ENCODE results near the gene ADCY5.

ADCY5 gene

DNA sequence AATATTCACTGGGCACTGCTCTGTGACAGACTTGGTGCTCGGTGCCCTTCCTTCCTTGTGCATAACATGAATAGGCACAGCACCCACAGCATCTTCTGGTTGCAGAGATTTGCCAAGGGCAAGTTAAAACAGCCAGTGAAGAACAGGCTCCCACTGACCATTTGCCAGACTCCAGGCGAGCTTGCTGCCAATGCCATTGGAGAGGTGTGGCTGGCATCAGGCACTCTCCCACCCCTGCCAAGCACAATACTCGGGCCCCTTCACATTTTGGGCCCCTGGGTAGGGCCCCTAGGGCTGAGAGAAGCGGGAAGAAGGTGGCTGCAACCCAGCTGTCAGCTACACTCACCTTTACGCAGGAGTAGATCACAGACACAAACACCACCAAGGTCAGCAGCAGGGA lies 135.0 kb downstream of the ADCY5 start:
- H3K4me1 ChIP-seq (ENCODE audit: control insufficient read depth, insufficient read depth, low read length, unreplicated experiment) = no peaks in the 10 kb centered on the region
- no peak overlapping the region for H3K27ac ChIP-seq (ENCODE audit: low read depth, low read length)
- peaks cover 75% of the 10 kb centered on the region for H3K27me3 ChIP-seq (ENCODE audit: insufficient read depth, low read length)

DNA sequence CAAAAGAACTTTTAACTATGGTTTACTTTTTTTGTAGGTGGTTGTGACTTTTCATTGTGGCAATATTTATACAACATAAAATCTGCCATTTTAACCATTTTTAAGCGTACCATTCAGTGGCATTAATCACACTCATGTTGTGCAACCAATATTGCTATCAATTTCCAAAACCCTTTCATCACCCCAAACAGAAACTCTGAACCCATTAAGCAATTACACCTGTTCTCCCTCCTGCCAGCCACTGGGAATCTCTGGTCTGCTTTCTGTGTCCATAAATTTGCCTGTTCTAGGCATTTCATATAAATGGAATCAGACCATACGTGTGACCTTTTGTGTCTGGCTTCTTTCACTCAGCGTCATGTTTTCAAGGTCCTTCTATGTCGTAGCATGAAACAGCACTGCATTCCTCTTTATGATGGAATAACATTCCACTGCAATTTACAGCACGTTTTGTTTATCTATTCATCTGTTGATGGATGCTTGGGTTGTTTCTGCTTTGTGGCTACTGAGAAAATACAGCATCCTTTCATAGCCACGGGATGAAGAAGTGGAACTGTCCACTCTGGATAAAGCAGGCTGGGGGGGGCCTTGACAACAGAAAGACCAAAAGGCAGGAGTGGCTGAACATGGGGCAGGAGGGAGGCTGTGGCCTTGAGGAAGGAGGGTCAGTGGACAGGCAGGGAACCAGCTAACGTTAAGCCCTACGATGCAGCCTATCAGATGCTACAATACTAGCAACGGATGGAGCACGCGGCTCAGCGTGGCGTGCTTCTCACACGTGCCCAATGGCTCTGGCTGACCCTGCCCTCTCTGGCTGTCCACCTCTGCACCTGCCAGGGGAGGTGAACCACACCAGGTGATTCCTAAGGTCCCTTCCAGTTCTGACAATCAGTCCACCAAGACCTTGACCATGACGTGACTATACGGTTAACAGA lies 136.3 kb downstream of the ADCY5 start:
- H3K27me3 ChIP-seq (ENCODE audit: insufficient read depth, low read length) = peaks cover 65% of the 10 kb centered on the region
- no peaks in the 10 kb centered on the region for H3K79me2 ChIP-seq (ENCODE audit: control insufficient read depth, insufficient read depth, low read length, unreplicated experiment)
- no peak overlapping the region for H3K27ac ChIP-seq (ENCODE audit: low read depth, low read length)
- H3K4me1 ChIP-seq (ENCODE audit: control insufficient read depth, insufficient read depth, low read length, unreplicated experiment) = no peaks in the 10 kb centered on the region
- no peak overlapping the region for H3K4me3 ChIP-seq (ENCODE audit: low read depth, low read length)
- no peak overlapping the region for H2AFZ ChIP-seq (ENCODE audit: low read length, unreplicated experiment)
- H3K36me3 ChIP-seq (ENCODE audit: insufficient read depth, low read length) = no peaks in the 10 kb centered on the region

More for the DNA sequence above, 135.0 kb downstream of the ADCY5 start:
- H3K36me3 ChIP-seq (ENCODE audit: insufficient read depth, low read length) = no peaks in the 10 kb centered on the region
- no peaks in the 10 kb centered on the region for H3K79me2 ChIP-seq (ENCODE audit: control insufficient read depth, insufficient read depth, low read length, unreplicated experiment)
- H3K4me3 ChIP-seq (ENCODE audit: low read depth, low read length) = no peak overlapping the region
- H2AFZ ChIP-seq (ENCODE audit: low read length, unreplicated experiment) = no peak overlapping the region

DNA sequence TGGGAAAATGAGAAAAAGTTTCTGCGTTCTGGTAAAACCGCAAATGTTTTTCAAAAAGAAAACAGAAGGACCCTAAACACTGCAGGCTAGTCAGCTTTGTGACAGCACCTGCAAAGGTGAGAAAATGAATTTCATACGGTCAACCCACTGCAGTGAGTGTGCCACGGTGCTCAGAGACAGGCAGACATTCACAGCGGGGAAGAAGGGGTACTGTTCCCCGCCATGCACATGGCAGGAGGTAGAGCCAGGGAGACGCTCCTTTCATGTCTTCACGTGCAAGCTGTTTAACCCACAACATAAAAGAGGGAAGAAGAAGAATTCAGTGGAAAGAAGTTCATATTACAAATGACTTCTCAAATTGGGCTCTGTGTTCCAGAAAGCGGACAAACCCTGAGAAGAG lies 137.7 kb downstream of the ADCY5 start:
- H3K4me3 ChIP-seq (ENCODE audit: low read depth, low read length) = no peak overlapping the region
- H3K27me3 ChIP-seq (ENCODE audit: insufficient read depth, low read length) = peaks cover 61% of the 10 kb centered on the region
- no peak overlapping the region for H3K27ac ChIP-seq (ENCODE audit: low read depth, low read length)
- H3K79me2 ChIP-seq (ENCODE audit: control insufficient read depth, insufficient read depth, low read length, unreplicated experiment) = no peaks in the 10 kb centered on the region
- no peaks in the 10 kb centered on the region for H3K36me3 ChIP-seq (ENCODE audit: insufficient read depth, low read length)
- H3K4me1 ChIP-seq (ENCODE audit: control insufficient read depth, insufficient read depth, low read length, unreplicated experiment) = no peaks in the 10 kb centered on the region
- no peak overlapping the region for H2AFZ ChIP-seq (ENCODE audit: low read length, unreplicated experiment)

DNA sequence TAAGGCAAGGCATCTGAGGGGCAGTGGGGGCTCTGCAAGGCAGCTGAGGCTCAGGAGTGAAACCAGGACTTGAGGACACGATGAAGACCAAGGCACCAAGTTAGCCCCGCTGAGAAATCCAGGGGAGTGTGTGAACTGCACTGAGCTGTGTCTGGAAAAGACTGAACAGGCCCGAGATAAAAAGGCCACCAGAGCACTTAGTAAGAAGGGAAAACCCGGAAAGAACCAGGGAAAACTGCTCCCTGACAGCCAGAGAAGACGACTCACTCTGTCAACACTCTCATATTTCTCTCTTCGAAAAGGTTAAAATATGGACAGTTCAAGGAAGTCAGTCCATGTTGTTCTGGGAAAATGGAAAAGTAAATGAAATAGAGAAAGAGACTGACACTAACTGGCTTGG lies 138.1 kb downstream of the ADCY5 start:
- Histone ChIP-seq H3K4me1 (ENCODE audit: control insufficient read depth, insufficient read depth, low read length, unreplicated experiment) (no peaks in the 10 kb centered on the region), H2AFZ (ENCODE audit: low read length, unreplicated experiment) (no peak overlapping the region), H3K27me3 (ENCODE audit: insufficient read depth, low read length) (peaks cover 57% of the 10 kb centered on the region), H3K27ac (ENCODE audit: low read depth, low read length) (no peak overlapping the region), H3K36me3 (ENCODE audit: insufficient read depth, low read length) (no peaks in the 10 kb centered on the region), H3K4me3 (ENCODE audit: low read depth, low read length) (no peak overlapping the region), H3K79me2 (ENCODE audit: control insufficient read depth, insufficient read depth, low read length, unreplicated experiment) (no peaks in the 10 kb centered on the region)

DNA sequence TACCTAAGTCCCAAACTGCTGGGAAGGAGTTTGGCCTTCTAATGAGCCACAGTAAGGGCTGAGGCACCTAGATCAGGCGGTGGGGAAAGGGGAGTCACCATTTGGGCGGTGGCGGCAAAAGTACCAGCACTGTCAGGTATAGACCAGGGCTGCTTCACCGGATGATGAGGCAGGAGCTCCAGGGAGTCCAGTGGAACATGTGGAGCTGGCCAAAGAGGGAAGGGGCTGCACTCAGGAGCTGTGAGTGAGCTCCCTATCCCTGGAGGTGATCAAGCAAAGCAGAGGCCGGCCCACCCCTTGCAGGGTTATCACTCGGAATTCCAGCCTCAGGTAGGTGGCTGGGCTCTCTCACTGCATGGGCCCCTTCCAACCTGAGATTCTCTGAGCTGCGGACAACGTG lies 138.7 kb downstream of the ADCY5 start:
- H3K36me3 ChIP-seq (ENCODE audit: insufficient read depth, low read length) = no peaks in the 10 kb centered on the region
- no peak overlapping the region for H3K4me3 ChIP-seq (ENCODE audit: low read depth, low read length)
- no peak overlapping the region for H3K27ac ChIP-seq (ENCODE audit: low read depth, low read length)
- no peaks in the 10 kb centered on the region for H3K4me1 ChIP-seq (ENCODE audit: control insufficient read depth, insufficient read depth, low read length, unreplicated experiment)
- H3K79me2 ChIP-seq (ENCODE audit: control insufficient read depth, insufficient read depth, low read length, unreplicated experiment) = no peaks in the 10 kb centered on the region
- no peak overlapping the region for H2AFZ ChIP-seq (ENCODE audit: low read length, unreplicated experiment)
- peaks cover 57% of the 10 kb centered on the region for H3K27me3 ChIP-seq (ENCODE audit: insufficient read depth, low read length)

DNA sequence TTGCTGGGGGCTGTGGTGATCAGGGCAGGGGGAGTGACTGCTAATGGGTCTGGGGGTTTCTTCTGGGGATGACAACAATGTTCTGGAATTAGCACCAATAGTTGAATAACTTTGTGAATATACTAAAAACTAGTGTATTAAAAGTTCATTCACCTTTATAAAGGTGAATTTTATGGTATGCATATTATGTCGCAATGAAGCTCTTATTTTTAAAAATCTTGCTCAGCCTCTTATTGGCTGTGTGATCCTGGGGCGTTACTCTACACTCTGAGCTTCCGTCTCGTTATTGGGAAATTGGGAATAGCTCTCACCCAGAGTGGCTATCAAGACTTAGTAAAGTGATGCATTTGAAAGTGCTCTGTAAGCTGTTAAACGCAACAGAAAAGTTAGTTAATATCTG lies 141.8 kb downstream of the ADCY5 start:
- H3K79me2 ChIP-seq (ENCODE audit: control insufficient read depth, insufficient read depth, low read length, unreplicated experiment) = no peaks in the 10 kb centered on the region
- H3K27ac ChIP-seq (ENCODE audit: low read depth, low read length) = no peak overlapping the region
- H3K4me3 ChIP-seq (ENCODE audit: low read depth, low read length) = no peak overlapping the region
- H3K4me1 ChIP-seq (ENCODE audit: control insufficient read depth, insufficient read depth, low read length, unreplicated experiment) = no peaks in the 10 kb centered on the region
- H3K27me3 ChIP-seq (ENCODE audit: insufficient read depth, low read length) = peaks cover 33% of the 10 kb centered on the region
- H3K36me3 ChIP-seq (ENCODE audit: insufficient read depth, low read length) = no peaks in the 10 kb centered on the region
- H2AFZ ChIP-seq (ENCODE audit: low read length, unreplicated experiment) = no peak overlapping the region

DNA sequence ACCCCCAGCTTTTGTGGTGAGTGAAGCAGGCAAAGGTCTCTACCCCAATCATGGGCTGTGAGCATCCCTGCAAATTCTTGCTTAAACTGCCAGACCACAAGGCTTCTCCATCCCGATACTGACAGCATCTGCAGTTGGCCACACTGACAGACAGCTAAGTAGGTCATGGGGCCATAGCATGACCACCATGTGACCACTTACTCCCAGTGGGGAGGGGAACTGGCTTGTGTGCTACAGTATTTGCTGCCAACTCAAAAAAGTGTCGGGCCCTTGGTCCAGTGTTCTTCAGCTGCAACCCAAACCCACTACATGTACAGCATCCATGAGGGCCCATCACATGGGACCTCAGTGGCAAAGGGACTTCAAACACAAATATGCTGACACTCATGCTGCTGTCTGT lies 143.7 kb downstream of the ADCY5 start:
- Histone ChIP-seq H2AFZ (ENCODE audit: low read length, unreplicated experiment) (no peak overlapping the region), H3K36me3 (ENCODE audit: insufficient read depth, low read length) (no peaks in the 10 kb centered on the region), H3K79me2 (ENCODE audit: control insufficient read depth, insufficient read depth, low read length, unreplicated experiment) (no peaks in the 10 kb centered on the region), H3K4me1 (ENCODE audit: control insufficient read depth, insufficient read depth, low read length, unreplicated experiment) (peaks cover 5% of the 10 kb centered on the region), H3K27me3 (ENCODE audit: insufficient read depth, low read length) (peaks cover 29% of the 10 kb centered on the region), H3K27ac (ENCODE audit: low read depth, low read length) (no peak overlapping the region), H3K4me3 (ENCODE audit: low read depth, low read length) (no peak overlapping the region)

DNA sequence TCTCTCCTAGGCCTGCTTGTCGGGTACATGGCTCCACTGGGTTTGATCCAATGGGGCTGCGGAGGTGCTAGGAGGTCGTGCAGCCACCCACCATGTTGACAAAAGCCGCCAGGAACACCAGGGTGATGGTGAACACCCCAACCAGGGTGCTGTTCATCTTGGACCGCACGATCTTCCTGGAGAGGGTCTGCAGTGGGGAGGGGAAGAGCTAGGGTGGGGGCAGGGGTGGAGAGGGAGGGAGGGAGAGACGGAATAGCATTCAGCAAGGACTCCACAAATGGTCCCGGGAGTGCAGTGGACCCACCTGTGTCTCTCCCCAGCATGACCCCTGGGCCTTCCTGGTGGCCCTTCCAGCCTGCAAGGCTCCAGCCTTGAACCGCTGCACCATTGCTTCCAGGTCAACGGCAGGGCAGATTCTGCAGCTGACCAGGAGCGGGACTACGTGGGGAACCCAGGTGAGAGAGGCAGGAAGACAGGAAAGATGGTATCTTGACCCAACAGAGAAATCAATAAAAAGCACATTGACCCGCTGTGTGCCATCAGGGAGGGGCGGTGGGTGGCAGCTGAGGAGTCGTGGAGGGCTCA lies 144.8 kb downstream of the ADCY5 start:
- Histone ChIP-seq H3K36me3 (ENCODE audit: insufficient read depth, low read length) (no peaks in the 10 kb centered on the region), H3K79me2 (ENCODE audit: control insufficient read depth, insufficient read depth, low read length, unreplicated experiment) (no peaks in the 10 kb centered on the region), H3K27me3 (ENCODE audit: insufficient read depth, low read length) (peaks cover 21% of the 10 kb centered on the region), H3K27ac (ENCODE audit: low read depth, low read length) (no peak overlapping the region), H3K4me3 (ENCODE audit: low read depth, low read length) (no peak overlapping the region), H3K4me1 (ENCODE audit: control insufficient read depth, insufficient read depth, low read length, unreplicated experiment) (peaks cover 9% of the 10 kb centered on the region), H2AFZ (ENCODE audit: low read length, unreplicated experiment) (no peak overlapping the region)

DNA sequence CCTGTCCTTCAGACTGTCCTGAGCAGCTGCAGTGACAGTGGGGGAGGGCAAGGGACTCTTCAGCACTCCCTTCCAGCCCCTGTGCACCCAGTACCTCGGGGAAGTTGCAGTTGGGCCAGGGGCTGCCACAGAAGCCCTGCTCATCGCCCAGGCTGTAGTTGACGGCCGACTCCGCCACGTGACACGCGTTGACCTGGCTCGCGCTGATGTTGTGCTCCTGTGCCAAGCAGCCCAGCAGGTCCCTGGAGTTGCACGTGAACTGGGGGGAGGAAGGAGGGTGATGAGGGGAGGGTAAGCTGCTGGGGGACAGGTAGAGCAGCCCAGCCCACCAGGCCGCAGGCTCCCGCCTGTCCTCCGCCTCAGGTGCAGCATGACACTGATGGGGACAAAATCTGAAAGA lies 145.9 kb downstream of the ADCY5 start:
- Histone ChIP-seq H3K36me3 (ENCODE audit: insufficient read depth, low read length) (no peaks in the 10 kb centered on the region), H3K27me3 (ENCODE audit: insufficient read depth, low read length) (peaks cover 17% of the 10 kb centered on the region), H2AFZ (ENCODE audit: low read length, unreplicated experiment) (no peak overlapping the region), H3K79me2 (ENCODE audit: control insufficient read depth, insufficient read depth, low read length, unreplicated experiment) (no peaks in the 10 kb centered on the region), H3K4me1 (ENCODE audit: control insufficient read depth, insufficient read depth, low read length, unreplicated experiment) (peaks cover 18% of the 10 kb centered on the region), H3K4me3 (ENCODE audit: low read depth, low read length) (no peak overlapping the region), H3K27ac (ENCODE audit: low read depth, low read length) (no peak overlapping the region)

DNA sequence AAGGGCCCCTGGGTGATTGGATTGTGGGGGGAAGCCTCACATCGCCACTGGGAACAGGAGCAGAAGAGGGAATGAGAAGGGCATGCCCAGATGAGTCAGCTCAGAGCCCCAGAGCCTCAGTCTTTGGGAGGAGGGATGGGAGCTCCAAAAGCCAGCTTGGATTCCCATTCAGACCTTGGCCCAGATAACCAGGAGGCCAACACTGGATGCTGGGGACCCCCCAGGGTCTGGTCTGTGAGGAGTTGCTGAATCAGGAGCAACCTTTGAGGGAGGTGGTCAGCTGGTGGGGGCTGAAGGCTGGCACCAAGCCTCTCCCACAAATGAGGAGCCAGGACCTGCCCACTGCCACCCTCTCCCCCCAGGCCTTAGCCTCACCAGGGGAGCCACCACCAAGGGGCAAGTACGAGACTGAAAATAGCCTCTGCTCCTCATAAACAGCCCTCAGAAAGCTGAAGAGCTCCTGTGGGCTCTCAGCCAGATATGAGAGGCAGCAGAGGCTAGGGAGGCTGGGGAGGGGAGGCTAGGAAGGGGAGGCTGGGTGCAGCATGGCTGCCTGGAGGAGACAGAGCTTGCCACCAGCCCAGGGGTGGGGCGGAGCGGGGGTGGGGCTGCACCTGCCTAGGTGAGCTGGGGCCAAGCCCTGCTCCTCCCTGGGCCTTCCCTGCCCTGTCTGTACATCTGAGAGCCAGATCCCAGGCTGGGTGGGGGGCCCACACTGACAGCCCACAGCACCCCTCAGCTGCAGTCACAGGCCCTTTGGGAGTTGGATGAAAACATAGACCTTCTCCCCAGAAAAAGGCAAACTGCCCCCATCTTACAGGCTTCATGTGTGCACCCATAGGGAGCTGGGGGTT lies 147.3 kb downstream of the ADCY5 start:
- Histone ChIP-seq H2AFZ (ENCODE audit: low read length, unreplicated experiment) (no peak overlapping the region), H3K27me3 (ENCODE audit: insufficient read depth, low read length) (peaks cover 13% of the 10 kb centered on the region; the same call in 1 of the 2 replicates), H3K4me1 (ENCODE audit: control insufficient read depth, insufficient read depth, low read length, unreplicated experiment) (peaks cover 18% of the 10 kb centered on the region), H3K36me3 (ENCODE audit: insufficient read depth, low read length) (no peaks in the 10 kb centered on the region), H3K4me3 (ENCODE audit: low read depth, low read length) (no peak overlapping the region), H3K79me2 (ENCODE audit: control insufficient read depth, insufficient read depth, low read length, unreplicated experiment) (no peaks in the 10 kb centered on the region), H3K27ac (ENCODE audit: low read depth, low read length) (no peak overlapping the region)

All from ACC112 (cell line).